ENCODE measurements around the gene SLC9A3.
"Not testable (repeated sequence)": the region's sequence is repeated elsewhere in the genome, so short reads cannot be mapped to it uniquely, and the experiment has no call there.

Gene SLC9A3

DNA sequence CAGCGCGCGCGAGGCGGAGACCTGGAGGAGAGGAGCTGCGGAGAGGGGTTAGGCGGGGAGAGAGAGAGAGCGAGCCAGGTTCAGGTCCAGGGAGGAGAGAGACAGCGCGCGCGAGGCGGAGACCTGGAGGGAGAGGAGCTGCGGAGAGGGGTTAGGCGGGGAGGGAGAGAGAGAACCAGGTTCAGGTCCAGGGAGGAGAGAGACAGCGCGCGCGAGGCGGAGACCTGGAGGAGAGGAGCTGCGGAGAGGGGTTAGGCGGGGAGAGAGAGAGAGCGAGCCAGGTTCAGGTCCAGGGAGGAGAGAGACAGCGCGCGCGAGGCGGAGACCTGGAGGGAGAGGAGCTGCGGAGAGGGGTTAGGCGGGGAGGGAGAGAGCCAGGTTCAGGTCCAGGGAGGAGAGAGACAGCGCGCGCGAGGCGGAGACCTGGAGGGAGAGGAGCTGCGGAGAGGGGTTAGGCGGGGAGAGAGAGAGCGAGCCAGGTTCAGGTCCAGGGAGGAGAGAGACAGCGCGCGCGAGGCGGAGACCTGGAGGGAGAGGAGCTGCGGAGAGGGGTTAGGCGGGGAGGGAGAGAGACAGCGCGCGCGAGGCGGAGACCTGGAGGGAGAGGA lies 49.9 kb downstream of the SLC9A3 start:
- not testable (repeated sequence) for DNase-seq

GRCh38 chr5:473551-474192 lies 50.6 kb downstream of the SLC9A3 start:
- DNase-seq: peak in 1 of 2 donors; percentile 41

DNA sequence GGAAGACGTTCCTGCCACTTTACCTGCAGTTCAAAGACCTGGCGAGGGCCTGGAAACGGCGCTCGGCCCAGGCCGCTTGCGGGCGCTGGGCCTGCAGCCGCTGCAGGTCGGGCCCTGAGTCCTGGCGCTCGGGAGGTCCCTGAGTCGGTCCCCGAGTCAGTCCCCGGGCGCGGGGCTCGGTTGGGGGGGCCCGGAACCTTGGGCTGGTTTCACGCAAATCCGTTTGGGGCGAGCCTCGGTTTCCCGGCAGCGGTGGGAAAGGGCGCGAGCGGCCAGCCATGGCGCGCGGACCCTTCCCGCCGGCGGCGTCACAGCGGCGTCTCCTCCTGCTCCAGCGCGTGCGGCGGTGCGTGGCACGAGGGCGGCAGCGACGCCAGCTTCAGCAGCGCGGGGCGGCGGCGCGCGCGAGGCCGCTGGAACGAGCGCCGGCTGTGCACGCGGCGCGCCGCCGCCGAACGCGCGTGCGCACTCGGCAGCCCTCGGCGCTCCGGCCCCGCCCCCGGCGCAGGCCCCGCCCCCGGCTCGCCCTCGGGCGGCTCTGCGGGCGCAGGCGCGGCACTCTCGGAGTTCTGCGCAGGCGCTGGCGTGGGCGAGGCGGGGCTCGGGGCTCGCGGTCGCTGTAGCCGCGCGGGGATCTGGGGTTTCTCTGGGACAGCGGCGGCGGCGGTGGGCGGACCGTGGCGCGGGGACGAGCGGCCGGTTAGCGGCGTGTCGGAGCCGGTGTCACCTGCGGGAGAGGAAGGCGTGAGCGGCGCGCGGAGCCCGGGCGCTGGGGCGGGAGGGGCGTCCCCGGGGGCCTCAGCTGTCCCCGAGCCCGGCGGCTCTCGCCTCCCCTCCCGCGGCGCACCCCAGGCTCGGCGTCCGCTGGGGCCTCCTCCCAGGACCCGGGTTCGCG lies 51.3 kb downstream of the SLC9A3 start:
- peak; percentile 82 to 93 for DNase-seq

GRCh38 chr5:472076-472655 lies 52.1 kb downstream of the SLC9A3 start:
- DNase-seq: peak in 1 of 2 donors; percentile 20

GRCh38 chr5:471750-472058 lies 52.5 kb downstream of the SLC9A3 start:
- DNase-seq: peak in 1 of 2 donors; percentile 37

- DNase-seq: peak in 1 of 2 donors; percentile 8
These were observed 53.1 kb downstream of the SLC9A3 start for GRCh38 chr5:470961-471749.

DNA sequence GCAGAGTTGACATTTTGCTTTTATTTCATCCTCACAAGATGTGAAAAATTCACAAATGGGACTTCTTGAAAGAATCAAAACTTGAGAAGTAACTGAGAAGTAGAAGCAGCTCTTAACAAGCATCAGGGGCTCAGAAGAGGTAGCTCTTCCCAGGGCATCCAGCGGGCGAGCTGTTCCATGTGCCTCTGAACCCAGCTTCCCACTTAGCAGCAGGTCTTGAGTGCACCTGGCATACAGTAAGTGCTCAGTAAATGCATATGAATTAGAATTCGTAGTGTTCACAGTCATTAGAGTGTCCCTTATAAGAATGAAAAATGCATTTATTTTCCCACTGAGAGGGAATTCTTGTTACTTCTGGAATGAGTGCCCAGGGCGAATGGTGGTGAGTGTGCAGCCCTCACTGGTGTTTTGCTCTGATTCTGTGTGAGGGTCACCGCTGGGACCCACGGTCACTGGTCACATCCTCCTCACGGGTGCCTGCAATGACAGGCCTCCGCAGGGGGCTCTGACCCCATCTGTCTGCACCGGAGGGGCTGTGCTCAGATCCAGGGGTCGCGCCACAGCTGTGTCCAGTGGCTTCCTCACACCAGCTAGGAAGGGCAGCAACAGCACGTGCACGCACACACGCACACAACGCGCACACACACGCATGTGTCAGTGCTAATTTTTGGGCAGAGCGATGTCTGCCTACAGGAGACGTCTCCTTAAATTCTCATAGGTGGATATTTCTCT lies 54.3 kb downstream of the SLC9A3 start:
- DNase-seq: no peak

DNA sequence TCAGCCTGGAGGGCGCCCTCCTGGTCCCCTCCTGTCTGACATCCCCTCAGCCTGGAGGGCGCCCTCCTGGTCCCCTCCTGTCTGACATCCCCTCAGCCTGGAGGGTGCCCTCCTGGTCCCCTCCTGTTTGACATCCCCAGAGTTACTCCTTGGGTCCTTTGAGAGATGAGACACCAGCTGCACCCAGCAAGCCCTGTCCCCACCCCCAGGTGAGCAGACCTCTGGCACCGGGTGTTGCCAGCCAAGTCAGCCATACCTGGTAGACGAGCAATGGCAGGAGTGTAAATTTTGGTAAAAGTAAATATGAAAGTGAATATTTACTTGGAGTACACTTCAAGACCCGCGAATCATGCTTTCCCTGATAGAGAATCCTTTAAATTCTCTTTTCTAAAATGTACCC lies 55.8 kb downstream of the SLC9A3 start:
- DNase-seq: no peak

- no peak for DNase-seq
These were observed 57.5 kb downstream of the SLC9A3 start for GRCh38 chr5:466661-467310.

- DNase-seq: no peak
These were observed 58.5 kb downstream of the SLC9A3 start for GRCh38 chr5:465591-466403.

- DNase-seq: no peak
These were observed 59.2 kb downstream of the SLC9A3 start for GRCh38 chr5:464843-465590.

DNA sequence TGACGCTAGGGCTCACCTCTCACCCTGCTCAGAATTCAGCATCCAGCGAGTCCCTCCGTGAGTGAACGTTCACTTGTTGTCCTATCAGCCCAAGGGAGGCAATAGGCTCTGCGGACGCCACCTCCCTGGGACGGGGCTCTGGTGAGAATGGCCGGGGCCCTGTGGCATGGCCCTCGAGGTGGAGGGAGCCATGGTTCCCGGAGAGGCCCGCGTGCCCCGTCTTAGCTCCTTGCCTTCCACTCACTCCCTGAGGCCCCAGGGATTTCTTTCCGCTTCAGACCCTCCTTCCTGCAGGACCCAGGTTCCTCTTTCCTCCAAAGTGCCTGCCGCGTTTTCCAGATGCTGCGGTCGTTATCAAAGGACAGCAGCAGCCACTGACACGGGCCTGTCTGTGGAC lies 59.8 kb downstream of the SLC9A3 start:
- no peak for DNase-seq

DNA sequence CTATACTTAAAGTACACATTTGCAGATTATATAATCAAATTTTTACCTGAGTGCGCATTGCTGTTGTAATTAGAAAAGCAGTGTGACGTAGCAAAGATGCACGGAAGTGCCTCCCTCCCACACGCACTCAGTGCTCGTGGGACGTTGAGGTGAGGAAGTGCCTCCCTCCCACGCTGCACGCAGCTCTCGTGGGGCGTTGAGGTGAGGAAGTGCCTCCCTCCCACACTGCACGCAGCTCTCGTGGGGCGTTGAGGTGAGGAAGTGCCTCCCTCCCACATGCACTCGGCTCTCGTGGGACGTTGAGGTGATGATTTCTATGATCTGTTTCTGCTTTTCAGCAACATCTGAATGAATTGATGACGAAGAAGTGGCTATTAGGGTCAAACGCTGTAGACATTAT lies 60.3 kb downstream of the SLC9A3 start:
- peak; percentile 67 to 96 for DNase-seq

- no peak for DNase-seq
These were observed 60.9 kb downstream of the SLC9A3 start for GRCh38 chr5:463301-463700.

DNA sequence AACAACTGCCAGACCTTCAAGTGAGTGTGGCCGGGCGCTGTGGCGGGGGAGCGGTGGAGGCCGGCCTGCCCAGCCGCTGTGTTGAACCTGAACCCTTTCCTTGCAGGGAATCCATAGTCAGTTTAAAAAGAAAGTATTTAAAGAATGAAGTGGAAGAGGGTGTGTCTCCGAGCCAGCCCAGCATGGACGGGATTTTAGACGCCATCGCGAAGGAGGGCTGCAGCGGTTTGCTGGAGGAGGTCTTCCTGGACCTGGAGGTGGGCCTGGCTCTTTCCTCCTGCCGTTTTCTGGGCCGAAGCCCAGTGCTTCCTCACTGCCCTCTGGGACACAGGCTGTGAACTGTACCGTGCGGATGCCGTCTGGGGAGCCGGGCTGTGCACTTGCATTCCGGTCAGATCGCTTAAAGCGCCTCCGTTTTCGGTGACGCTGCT lies 62.2 kb downstream of the SLC9A3 start:
- no peak for DNase-seq

- DNase-seq: no peak
These were observed 64.0 kb downstream of the SLC9A3 start for GRCh38 chr5:460273-460625.

- DNase-seq: no peak
These were observed 64.5 kb downstream of the SLC9A3 start for GRCh38 chr5:459562-460272.

DNA sequence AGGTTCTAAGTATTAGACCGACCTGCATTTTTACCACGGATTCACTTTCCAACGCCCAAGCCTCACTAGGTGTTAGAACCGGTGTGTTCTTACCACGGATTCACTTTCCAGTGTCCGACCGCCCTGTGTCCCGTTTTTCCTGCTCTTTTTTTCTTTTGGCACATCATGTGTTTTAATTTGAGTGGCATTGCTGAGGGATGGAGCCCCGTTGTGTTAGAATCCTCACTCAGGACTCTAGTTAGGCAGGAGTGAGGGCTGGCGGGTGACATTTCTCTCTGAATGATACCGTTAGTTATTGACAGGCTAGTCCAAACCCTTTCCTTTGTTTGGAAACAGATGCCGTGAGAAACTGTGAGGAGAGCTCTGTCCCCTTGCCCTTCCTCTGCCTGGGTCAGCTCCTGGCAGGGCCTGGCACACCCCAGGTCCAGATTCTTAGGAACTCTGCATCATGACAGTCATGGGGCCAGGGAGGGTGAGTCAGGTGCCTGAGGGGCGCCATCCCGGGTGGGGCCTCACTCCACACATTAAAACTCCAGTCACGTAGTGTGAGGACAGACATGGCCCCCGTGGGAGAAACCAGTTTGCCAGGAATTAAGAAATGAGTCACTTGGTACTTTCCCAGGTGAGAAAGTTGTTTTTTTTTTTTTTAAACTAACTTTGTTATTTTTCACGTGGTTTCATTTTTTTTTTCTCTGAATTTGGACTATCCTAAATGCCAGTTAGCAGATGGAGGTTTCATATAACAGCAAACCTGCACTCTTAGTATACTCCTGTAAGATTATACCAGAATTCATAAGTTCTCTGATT lies 65.5 kb downstream of the SLC9A3 start:
- no peak for DNase-seq
